Measurements from ENCODE around the gene FBH1.

GRCh38 chr10:5942474-5942873 lies 52.4 kb downstream of the FBH1 start:
- TF ChIP-seq CTCF (IDR thresholded peaks at IDR 0.05) (no peak), POLR2A (IDR thresholded peaks at IDR 0.05) (peak in 1 of 2 donors; percentile 22)
